Measurements from ENCODE around the gene NPDC1.

The NPDC1 gene, protein sequence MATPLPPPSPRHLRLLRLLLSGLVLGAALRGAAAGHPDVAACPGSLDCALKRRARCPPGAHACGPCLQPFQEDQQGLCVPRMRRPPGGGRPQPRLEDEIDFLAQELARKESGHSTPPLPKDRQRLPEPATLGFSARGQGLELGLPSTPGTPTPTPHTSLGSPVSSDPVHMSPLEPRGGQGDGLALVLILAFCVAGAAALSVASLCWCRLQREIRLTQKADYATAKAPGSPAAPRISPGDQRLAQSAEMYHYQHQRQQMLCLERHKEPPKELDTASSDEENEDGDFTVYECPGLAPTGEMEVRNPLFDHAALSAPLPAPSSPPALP

DNA sequence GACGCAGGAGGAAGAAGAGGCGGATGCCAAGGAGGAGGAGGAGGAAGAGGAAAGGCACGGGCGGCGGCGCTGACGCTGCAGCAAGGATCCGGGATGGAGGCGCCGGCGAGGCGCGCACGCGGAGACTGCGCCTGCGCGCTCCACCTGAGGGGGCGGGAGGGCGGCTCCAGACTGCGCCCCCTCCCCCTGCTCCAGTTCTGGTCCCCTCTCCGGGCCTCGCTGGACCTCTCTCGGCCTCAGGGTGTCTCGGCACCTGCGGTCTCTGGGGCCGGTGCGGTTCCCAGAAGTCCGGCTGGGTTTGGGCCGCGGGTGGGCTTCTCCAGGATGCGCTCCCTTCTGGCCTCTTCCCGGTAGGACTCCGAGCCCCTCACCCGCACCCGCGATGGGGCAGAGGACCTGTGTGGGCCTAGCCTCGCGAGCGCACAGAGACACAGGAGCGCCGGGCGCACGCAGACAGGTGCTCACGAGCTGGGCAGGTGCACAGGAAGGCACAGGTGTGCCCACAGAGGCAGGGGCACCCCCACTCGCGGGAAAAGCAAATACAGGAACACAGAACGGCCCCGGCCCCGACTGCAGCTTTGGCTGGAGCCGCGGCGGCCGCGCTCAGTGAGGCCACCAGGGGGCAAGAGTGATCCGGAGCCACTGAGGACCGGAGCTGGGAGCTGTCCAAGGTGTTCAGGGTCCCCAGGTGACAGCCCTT lies at the start of gene NPDC1:
TSS of gene NPDC1 (minus strand) at position 90 of the 700 bp plus-strand sequence. CDS start 188 bp downstream, outside the sequence.
- TF ChIP-seq, protein P1, sequence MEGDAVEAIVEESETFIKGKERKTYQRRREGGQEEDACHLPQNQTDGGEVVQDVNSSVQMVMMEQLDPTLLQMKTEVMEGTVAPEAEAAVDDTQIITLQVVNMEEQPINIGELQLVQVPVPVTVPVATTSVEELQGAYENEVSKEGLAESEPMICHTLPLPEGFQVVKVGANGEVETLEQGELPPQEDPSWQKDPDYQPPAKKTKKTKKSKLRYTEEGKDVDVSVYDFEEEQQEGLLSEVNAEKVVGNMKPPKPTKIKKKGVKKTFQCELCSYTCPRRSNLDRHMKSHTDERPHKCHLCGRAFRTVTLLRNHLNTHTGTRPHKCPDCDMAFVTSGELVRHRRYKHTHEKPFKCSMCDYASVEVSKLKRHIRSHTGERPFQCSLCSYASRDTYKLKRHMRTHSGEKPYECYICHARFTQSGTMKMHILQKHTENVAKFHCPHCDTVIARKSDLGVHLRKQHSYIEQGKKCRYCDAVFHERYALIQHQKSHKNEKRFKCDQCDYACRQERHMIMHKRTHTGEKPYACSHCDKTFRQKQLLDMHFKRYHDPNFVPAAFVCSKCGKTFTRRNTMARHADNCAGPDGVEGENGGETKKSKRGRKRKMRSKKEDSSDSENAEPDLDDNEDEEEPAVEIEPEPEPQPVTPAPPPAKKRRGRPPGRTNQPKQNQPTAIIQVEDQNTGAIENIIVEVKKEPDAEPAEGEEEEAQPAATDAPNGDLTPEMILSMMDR (IDR thresholded peaks at IDR 0.05): peak; percentile 87
- Mint-ChIP-seq H3K4me3 (peak within 1 kb of the TSS; percentile 68), H3K27me3 (ENCODE audit: low read depth, poor library complexity) (peaks cover 82% of the 10 kb centered on the region), H3K27ac (no peak within 1 kb of the TSS), H3K9me3 (no peaks in the 10 kb centered on the region), H3K4me1 (no peaks in the 10 kb centered on the region), H3K36me3 (ENCODE audit: low read depth) (no peaks in the 10 kb centered on the region)
- peak; percentile 94 for DNase-seq

DNA sequence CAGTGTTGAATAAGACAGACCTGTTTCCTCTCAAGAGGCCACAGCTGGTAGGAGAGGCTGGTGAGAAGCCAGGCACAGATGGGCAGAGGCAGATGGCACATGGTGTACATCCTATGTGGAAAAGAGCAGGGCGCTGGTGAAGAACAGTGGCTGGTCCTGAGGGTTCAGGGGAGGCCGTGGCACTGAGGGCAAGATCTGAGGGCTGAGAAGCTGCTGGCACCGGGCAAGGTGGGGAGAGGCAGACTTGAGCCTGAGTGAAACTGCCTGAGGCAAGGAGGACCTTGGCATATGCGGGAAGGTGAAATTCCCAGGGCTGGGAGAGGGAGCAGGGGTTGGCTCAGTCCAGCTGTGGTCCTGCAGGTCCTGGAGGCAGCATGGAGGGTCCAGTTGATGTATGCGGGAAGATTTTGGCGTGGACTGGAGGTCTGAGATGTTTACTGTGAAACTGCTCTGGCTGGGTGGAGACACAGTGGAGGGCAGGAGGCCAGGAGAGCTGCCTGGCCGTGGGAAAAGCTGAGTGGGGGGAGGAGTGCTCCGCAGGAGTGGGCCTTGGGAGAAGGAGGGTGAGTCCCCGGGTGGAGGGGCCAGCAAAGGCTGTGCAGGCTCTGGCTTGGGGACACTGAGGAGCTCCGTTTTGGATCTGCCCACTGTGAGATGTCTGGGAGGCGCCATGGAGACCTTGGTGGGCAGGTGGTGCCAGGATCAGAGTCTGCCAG lies 43.4 kb upstream of the NPDC1 start:
- Mint-ChIP-seq H3K4me3 (no peak overlapping the region), H3K27me3 (ENCODE audit: low read depth, poor library complexity) (peaks cover 18% of the 10 kb centered on the region), H3K27ac (no peak overlapping the region), H3K36me3 (ENCODE audit: low read depth) (peaks cover 27% of the 10 kb centered on the region), H3K4me1 (peaks cover 17% of the 10 kb centered on the region), H3K9me3 (no peaks in the 10 kb centered on the region)
- DNase-seq: no peak
- TF ChIP-seq, protein P1 (IDR thresholded peaks at IDR 0.05): no peak

DNA sequence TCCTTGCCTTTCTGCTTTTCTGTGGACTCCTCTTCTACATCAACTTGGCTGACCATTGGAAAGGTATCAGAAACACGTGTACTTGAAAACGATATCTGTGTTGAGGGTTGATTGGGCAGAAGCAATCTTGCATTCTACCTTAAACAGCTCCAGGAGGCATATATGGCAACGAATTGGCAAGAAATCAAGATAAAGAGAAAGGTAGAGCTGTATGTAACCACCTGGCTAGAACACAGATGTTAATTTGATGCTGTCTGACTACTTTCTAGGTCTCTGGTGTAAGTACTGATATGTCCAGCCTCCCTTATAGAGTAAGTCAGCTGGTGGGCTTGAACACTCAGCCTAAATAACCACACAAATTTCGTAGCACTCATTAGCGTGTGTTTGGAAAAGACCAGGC lies 42.1 kb upstream of the NPDC1 start:
- Mint-ChIP-seq H3K27ac (no peak overlapping the region), H3K4me3 (peak overlapping the region; percentile 88), H3K27me3 (ENCODE audit: low read depth, poor library complexity) (peaks cover 30% of the 10 kb centered on the region), H3K36me3 (ENCODE audit: low read depth) (peaks cover 23% of the 10 kb centered on the region), H3K9me3 (no peaks in the 10 kb centered on the region), H3K4me1 (peaks cover 24% of the 10 kb centered on the region)
- no peak for DNase-seq
- TF ChIP-seq, protein P1 (IDR thresholded peaks at IDR 0.05): no peak

DNA sequence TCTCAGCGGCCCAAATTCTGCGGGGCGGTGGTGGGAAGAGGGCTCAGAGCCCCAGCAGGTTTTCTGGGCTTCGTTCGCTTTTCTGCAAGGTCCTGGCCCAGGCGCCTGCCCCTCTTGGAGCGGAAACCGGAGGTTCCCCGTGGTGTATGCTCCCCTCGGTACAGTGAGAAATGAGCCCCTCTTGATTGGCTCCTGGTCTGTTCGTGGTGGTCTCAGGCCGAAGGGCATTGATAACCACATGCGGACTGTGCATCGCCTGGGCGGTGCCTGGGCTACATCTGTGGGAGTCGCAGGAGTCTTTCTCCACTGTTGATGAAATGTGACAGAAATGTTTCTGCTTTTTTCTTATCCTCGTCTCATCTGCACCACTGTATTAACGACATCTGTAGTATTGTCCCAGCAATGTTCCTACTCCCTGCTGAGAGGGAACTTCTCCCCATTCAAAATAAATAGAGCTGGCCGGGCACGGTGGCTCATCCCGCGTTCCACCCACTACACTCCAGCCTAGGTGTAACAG lies 41.5 kb upstream of the NPDC1 start:
- DNase-seq: no peak
- peaks cover 24% of the 10 kb centered on the region for H3K4me1 Mint-ChIP-seq
- peak overlapping the region; percentile 88 for H3K4me3 Mint-ChIP-seq

DNA sequence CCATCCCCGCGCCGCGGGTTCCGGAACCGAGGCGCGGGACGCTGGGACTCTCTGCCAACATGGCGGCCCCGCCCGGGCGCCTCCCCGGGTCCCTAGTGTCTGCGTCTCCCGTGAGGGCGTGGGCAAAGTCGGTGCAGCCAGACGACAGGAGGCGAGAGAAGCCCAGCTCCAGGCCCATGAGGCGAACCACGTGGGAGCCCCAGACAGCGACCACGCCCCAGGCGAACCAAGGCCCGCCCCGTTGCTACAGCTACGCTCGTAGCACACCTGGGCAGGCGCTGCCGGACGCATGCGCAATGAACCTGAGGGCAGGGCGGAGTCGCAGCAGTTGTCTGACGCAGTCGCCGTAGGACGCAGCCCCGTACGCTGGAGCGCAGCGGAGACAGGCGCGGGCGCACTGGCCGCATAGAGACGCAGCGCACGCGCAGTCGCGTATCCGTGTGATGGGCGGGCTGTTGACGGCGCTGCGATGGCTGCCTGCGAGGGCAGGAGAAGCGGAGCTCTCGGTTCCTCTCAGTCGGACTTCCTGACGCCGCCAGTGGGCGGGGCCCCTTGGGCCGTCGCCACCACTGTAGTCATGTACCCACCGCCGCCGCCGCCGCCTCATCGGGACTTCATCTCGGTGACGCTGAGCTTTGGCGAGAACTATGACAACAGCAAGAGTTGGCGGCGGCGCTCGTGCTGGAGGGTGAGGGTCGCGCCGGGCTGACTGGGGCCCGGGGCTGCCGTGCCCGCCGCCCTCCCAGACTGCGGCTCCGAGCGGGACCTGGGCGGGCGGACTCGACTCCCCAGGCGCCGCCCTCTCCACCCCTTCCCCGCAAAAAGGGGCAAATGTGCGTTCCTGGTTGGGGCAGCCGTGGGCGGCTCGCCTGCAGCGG lies 40.8 kb upstream of the NPDC1 start, which contains the start of gene MAN1B1:
TSS of gene MAN1B1 (plus strand) at position 455 of the 878 bp plus-strand sequence. CDS start at position 470, 15 bp downstream.
- Mint-ChIP-seq H3K36me3 (ENCODE audit: low read depth) (peaks cover 15% of the 10 kb centered on the region), H3K4me1 (peaks cover 24% of the 10 kb centered on the region), H3K27me3 (ENCODE audit: low read depth, poor library complexity) (peaks cover 36% of the 10 kb centered on the region), H3K4me3 (peak within 1 kb of the TSS; percentile 88), H3K27ac (peak within 1 kb of the TSS; percentile 88), H3K9me3 (no peaks in the 10 kb centered on the region)
- TF ChIP-seq, protein P1 (IDR thresholded peaks at IDR 0.05): no peak
- peak; percentile 97 for DNase-seq

More for the DNA sequence above, 41.5 kb upstream of the NPDC1 start:
- TF ChIP-seq, protein P1 (IDR thresholded peaks at IDR 0.05): no peak
- Mint-ChIP-seq H3K9me3 (no peaks in the 10 kb centered on the region), H3K27me3 (ENCODE audit: low read depth, poor library complexity) (peaks cover 30% of the 10 kb centered on the region), H3K27ac (peak overlapping the region; percentile 88), H3K36me3 (ENCODE audit: low read depth) (peaks cover 17% of the 10 kb centered on the region)

All from nephron progenitor cell (in vitro differentiated cells).